Activated CD8-positive, alpha-beta T cell treated with anti-CD3 and anti-CD28 coated beads for 36 hours (primary cell): ENCODE results near the gene UBA6. TPM values are rescaled to one million over a fixed set of nuclear protein-coding genes. Genes with fewer than 3 reads are reported as not detected.

Experiments
- ATAC-seq: fragments of 200-7000 bp; cut with Tn5 transposase; one replicate; pipeline ENCODE4 v1.10.0; 2021; ENCODE audit warnings: mild to moderate bottlenecking, moderate library complexity
- CTCF ChIA-PET: fragments of 350-600 bp; sonication (Branson Sonifier 250); formaldehyde crosslinking; loops from one replicate; lab custom pipeline; 2021; ENCODE audit warnings: antibody characterized with exemption; lab: Charles Lee
- POLR2A ChIA-PET: fragments of 350-600 bp; sonication (Branson Sonifier 250); formaldehyde crosslinking; loops from one replicate; lab custom pipeline; 2021; ENCODE audit warnings: antibody characterized with exemption; lab: Charles Lee
- DNase-seq: peaks from one replicate; pipeline ENCODE4 v3.0.0-alpha.2; 2020
- H3K27ac Mint-ChIP-seq: one replicate; pipeline ENCODE4 v1.8.0; 2021; ENCODE audit warnings: mild to moderate bottlenecking, mixed read lengths
- H3K27me3 Mint-ChIP-seq: one replicate; pipeline ENCODE4 v1.8.0; 2021; ENCODE audit warnings: mixed read lengths
- H3K36me3 Mint-ChIP-seq: one replicate; pipeline ENCODE4 v1.8.0; 2021; ENCODE audit warnings: low read depth, mixed read lengths
- H3K4me1 Mint-ChIP-seq: one replicate; pipeline ENCODE4 v1.8.0; 2021; ENCODE audit warnings: low read depth, mixed read lengths
- H3K4me3 Mint-ChIP-seq: one replicate; pipeline ENCODE4 v1.8.0; 2021; ENCODE audit warnings: mild to moderate bottlenecking, moderate library complexity, mixed read lengths
- H3K9me3 Mint-ChIP-seq: one replicate; pipeline ENCODE4 v1.8.0; 2021; ENCODE audit warnings: mixed read lengths
- intact Hi-C: fragments of 100-400 bp; cut with micrococcal nuclease; formaldehyde crosslinking; loops from one replicate; pipeline ENCODE4 v1.10.0; 2022
- total RNA-seq, 2 experiments: library from RNA; stranded (reverse); gene quantifications; one replicate each; pipeline ENCODE4 v1.2.3, GENCODE V29; 2021
- TF ChIP-seq, protein P1 (sequence below): fragments of 200-600 bp; IDR thresholded peaks from one replicate; pipeline ENCODE4 v1.8.0; 2022; ENCODE audit warnings: antibody characterized with exemption, mild to moderate bottlenecking

The UBA6 gene
- total RNA-seq, 2 experiments from 2014 or later = 81.2 to 87.5 TPM

DNA sequence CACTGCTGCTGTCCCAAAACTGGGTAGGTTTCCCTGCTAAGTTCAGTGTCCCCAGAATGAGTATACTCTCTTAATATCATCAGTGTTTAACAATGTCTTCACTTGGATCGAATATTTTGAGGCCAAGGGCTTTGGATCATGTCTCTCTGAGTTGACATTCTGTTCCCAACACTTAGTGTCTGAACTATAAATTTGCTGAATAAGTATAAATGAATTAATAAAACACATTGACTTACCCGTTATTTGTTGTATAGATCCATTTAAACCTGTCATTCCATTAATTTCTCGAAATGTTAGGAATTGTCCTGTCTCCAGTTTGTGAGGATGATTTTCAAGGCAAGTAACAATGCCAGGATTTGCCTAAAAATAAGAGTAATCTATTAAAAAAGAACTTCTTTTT, 32.6 kb downstream of the UBA6 start:
- Mint-ChIP-seq H3K4me3 (no peak overlapping the region), H3K4me1 (peaks cover 5% of the 10 kb centered on the region), H3K36me3 (peaks cover 33% of the 10 kb centered on the region), H3K27me3 (no peaks in the 10 kb centered on the region), H3K27ac (no peak overlapping the region), H3K9me3 (no peaks in the 10 kb centered on the region)
- intact Hi-C loops = no loop called here
- ChIA-PET CTCF (no interaction called here), POLR2A (no interaction called here)
- DNase-seq = no peak
- TF ChIP-seq, protein P1, sequence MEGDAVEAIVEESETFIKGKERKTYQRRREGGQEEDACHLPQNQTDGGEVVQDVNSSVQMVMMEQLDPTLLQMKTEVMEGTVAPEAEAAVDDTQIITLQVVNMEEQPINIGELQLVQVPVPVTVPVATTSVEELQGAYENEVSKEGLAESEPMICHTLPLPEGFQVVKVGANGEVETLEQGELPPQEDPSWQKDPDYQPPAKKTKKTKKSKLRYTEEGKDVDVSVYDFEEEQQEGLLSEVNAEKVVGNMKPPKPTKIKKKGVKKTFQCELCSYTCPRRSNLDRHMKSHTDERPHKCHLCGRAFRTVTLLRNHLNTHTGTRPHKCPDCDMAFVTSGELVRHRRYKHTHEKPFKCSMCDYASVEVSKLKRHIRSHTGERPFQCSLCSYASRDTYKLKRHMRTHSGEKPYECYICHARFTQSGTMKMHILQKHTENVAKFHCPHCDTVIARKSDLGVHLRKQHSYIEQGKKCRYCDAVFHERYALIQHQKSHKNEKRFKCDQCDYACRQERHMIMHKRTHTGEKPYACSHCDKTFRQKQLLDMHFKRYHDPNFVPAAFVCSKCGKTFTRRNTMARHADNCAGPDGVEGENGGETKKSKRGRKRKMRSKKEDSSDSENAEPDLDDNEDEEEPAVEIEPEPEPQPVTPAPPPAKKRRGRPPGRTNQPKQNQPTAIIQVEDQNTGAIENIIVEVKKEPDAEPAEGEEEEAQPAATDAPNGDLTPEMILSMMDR = no peak
- ATAC-seq = no peak

DNA sequence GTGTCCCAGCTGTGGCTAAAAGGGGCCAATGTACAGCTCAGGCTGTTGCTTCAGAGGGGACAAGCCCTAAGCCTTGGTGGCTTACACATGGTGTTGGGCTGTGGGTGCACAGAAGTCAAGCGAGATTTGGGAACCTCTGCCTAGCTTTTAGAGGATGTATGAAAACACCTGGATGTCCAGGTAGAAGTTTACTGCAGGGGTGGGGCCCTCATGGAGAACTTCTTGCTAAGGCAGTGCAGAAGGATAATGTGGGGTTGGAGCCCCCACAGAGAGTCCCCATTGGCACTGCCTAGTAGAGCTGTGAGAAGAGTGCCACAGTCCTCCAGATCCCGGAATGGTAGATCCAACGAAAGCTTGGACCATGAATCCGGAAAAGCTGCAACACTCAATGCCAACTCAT, 40.5 kb downstream of the UBA6 start:
- Mint-ChIP-seq H3K9me3 (peaks cover 16% of the 10 kb centered on the region), H3K27ac (no peak overlapping the region), H3K36me3 (peaks cover 75% of the 10 kb centered on the region), H3K4me3 (no peak overlapping the region), H3K27me3 (no peaks in the 10 kb centered on the region), H3K4me1 (peaks cover 28% of the 10 kb centered on the region)
- intact Hi-C loops = no loop called here
- TF ChIP-seq, protein P1 = no peak
- ChIA-PET CTCF (interaction anchor here (1.0 kb wide), 1 partner anchor 130 kb away, joined by 3 read pairs; no protein-coding TSS in a partner anchor), POLR2A (no interaction called here)
- DNase-seq = no peak
- ATAC-seq = no peak

DNA sequence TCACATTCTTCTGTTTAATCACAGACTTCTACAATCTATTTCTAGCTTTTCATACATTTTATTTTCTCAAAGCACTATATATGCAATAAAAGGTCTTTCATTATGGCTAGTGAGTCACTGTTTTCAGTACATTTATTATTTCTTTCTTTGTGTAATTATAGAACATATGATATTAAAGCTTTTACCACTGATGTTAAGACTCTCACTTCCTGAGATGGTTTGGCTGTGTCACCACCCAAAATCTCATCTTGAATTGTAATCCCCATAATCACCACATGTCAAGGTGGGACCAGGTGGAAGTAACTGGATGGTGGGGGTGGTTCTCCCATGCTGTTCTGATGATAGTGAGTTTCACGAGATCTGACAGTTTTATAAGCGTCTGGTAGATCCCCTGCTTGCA, 41.9 kb downstream of the UBA6 start:
- peak; percentile 29 for ATAC-seq
- Mint-ChIP-seq H3K4me3 (no peak overlapping the region), H3K4me1 (peaks cover 28% of the 10 kb centered on the region), H3K9me3 (peaks cover 18% of the 10 kb centered on the region), H3K27me3 (no peaks in the 10 kb centered on the region), H3K27ac (no peak overlapping the region), H3K36me3 (peaks cover 82% of the 10 kb centered on the region)
- CTCF ChIA-PET = no interaction called here
- TF ChIP-seq, protein P1 = no peak
- DNase-seq = peak; percentile 12
- intact Hi-C loops = no loop called here
- POLR2A ChIA-PET = no interaction called here

DNA sequence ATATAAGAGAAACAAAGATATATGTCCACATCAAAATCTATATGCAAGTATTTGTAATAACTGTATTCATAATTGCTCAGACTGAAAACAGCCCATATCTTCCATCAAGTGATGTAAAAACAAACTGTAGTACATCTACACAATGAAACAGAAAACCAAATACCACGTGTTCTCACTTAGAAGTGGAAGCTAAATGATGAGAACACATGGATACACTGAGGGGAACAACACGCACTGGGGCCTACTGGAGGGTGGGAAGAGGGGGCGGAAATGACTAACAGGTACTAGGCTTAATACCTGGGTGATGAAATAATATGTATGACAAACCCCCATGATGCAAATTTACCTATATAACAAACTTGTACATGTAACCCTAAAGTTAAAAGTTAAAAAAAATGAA, 42.7 kb downstream of the UBA6 start:
- intact Hi-C loops = no loop called here
- DNase-seq (peak; percentile 62), ATAC-seq (peak; percentile 89)
- H3K27me3 Mint-ChIP-seq = no peaks in the 10 kb centered on the region
- ChIA-PET POLR2A (no interaction called here), CTCF (no interaction called here)
- peaks cover 28% of the 10 kb centered on the region for H3K4me1 Mint-ChIP-seq
- H3K36me3 Mint-ChIP-seq = peaks cover 85% of the 10 kb centered on the region
- peak overlapping the region; percentile 6 for H3K27ac Mint-ChIP-seq
- TF ChIP-seq, protein P1 = no peak
- H3K9me3 Mint-ChIP-seq = peaks cover 18% of the 10 kb centered on the region
- H3K4me3 Mint-ChIP-seq = no peak overlapping the region

DNA sequence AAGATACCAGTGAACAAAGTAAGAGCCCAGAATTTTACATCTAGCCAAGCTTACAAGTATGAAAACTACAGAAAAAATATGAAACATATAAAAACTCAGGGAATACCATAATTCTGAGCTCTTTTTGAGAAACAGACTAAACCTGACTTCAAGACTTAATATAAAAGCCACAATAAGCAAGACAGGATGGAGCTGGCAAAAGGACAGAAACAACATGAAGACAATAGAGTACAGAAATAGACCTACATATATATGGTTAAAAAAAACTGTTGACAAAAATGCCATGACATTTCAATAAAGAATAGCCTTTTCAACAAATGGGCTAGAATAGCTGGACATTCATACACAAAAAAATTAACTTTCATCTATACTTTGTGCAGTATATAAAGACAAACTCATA, 49.4 kb downstream of the UBA6 start:
- no peak for ATAC-seq
- Mint-ChIP-seq H3K9me3 (peaks cover 2% of the 10 kb centered on the region), H3K27me3 (no peaks in the 10 kb centered on the region), H3K4me1 (no peaks in the 10 kb centered on the region), H3K4me3 (no peak overlapping the region), H3K27ac (no peak overlapping the region), H3K36me3 (peaks cover 47% of the 10 kb centered on the region)
- intact Hi-C loops = no loop called here
- DNase-seq = no peak
- CTCF ChIA-PET = interaction anchor here (1.1 to 1.6 kb wide), 2 partner anchors 48 to 49 kb away, joined by 3 to 4 read pairs; partner anchors contain the start of gene UBA6
- TF ChIP-seq, protein P1 = no peak
- POLR2A ChIA-PET = no interaction called here
